GM12891 (cell line): Measurements from ENCODE around the gene COL5A3.

ENCODE experiments used
- POLR2A ChIP-seq: IDR thresholded peaks from 2 replicates; pipeline ENCODE4 v1.6.1; 2011; ENCODE audit warnings: low read depth, low read length, control low read depth
- POLR2AphosphoS5 ChIP-seq: IDR thresholded peaks from 2 replicates; pipeline ENCODE4 v1.6.1; 2011; ENCODE audit warnings: low read depth, low read length, control low read depth

DNA sequence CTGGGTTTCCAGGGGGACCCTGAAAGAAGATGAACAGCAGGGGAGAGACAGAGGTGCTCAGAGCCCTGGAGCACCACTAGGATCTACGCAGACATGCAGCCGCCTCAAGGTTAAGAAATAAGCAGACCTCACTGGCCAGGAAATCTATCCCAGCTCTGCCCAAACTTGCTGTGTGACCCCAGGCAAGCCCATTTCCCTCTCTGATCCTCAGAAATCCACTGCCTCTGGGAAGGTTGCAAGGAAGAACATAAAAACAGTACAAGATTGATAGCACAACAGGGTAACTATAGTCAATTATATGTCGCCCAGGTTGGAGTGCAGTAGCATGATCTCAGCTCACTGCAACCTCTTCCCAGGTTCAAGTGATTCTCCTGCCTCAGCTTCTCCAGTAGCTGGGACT is 20.8 kb downstream of the COL5A3 start:
- TF ChIP-seq POLR2A (no peak), POLR2AphosphoS5 (no peak)
